HG02943 (cell line): Measurements from ENCODE around the gene CD36.

ENCODE experiments used
- ATAC-seq: cut with Tn5 transposase; IDR thresholded peaks from one replicate; pipeline ENCODE4 v1.9.1; 2021; ENCODE audit warnings: mild to moderate bottlenecking, low read depth, moderate library complexity; ENCODE audit not compliant: unreplicated experiment

The CD36 gene

GRCh38 chr7:80637911-80638765, at the start of gene CD36:
Gene CD36, plus strand, starts transcription at chr7:80638642. Its CDS starts 8,099 bp downstream, at chr7:80646741.
- no peak for ATAC-seq

- ATAC-seq = no peak
Measured at GRCh38 chr7:80589631-80590030, 48.8 kb upstream of the CD36 start.

GRCh38 chr7:80591654-80592053, 46.8 kb upstream of the CD36 start:
- no peak for ATAC-seq

GRCh38 chr7:80593869-80594586, 44.4 kb upstream of the CD36 start:
- ATAC-seq = no peak

- ATAC-seq = no peak
Measured at GRCh38 chr7:80596933-80597517, 41.4 kb upstream of the CD36 start.

- no peak for ATAC-seq
Measured at GRCh38 chr7:80597875-80598274, 40.6 kb upstream of the CD36 start.

GRCh38 chr7:80600046-80600445, 38.4 kb upstream of the CD36 start:
- no peak for ATAC-seq

GRCh38 chr7:80601999-80602398, 36.4 kb upstream of the CD36 start:
- no peak for ATAC-seq

- no peak for ATAC-seq
Measured at GRCh38 chr7:80603940-80604339, 34.5 kb upstream of the CD36 start.

GRCh38 chr7:80604436-80604835, 34.0 kb upstream of the CD36 start:
- ATAC-seq = no peak

GRCh38 chr7:80607136-80607535, 31.3 kb upstream of the CD36 start:
- ATAC-seq = no peak

- no peak for ATAC-seq
Measured at GRCh38 chr7:80608336-80608735, 30.1 kb upstream of the CD36 start.

- ATAC-seq = no peak
Measured at GRCh38 chr7:80609751-80610150, 28.7 kb upstream of the CD36 start.

- no peak for ATAC-seq
Measured at GRCh38 chr7:80611353-80611752, 27.1 kb upstream of the CD36 start.

GRCh38 chr7:80611779-80612178, 26.7 kb upstream of the CD36 start:
- no peak for ATAC-seq

- ATAC-seq = no peak
Measured at GRCh38 chr7:80612880-80613279, 25.6 kb upstream of the CD36 start.

GRCh38 chr7:80613519-80613918, 24.9 kb upstream of the CD36 start:
- no peak for ATAC-seq

GRCh38 chr7:80614851-80615271, 23.6 kb upstream of the CD36 start:
- no peak for ATAC-seq

GRCh38 chr7:80618096-80618495, 20.3 kb upstream of the CD36 start:
- ATAC-seq = no peak

- ATAC-seq = no peak
Measured at GRCh38 chr7:80619741-80620140, 18.7 kb upstream of the CD36 start.

GRCh38 chr7:80622541-80622940, 15.9 kb upstream of the CD36 start:
- ATAC-seq = no peak
